NCI-H187 treated with DMSO at 0.1 percent for 48 hours (cell line): ENCODE results near the gene PLCL1.

Experiments
- DNase-seq: peaks from one replicate; lab custom pipeline; 2025; lab: John Stamatoyannopoulos, UW

The PLCL1 gene

DNA sequence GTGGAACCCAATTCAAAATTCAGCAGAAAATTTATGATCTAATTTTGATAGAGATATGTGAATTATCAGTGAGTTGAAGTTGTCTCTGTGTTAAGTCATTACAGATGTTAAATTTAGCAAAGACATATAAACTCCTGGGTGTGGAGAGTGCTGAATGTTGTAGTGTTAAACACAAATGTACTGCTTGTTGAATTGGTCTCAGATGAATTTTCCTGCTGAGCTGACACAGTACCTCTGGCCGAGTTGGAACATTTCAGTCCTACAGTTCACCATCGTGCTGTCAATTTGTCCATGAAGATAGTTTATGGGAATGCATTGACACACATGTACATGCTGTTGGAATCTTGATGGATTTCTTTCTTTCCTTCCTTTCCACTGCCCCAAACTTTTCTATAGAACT is 255.9 kb downstream of the PLCL1 start:
- DNase-seq: no peak

DNA sequence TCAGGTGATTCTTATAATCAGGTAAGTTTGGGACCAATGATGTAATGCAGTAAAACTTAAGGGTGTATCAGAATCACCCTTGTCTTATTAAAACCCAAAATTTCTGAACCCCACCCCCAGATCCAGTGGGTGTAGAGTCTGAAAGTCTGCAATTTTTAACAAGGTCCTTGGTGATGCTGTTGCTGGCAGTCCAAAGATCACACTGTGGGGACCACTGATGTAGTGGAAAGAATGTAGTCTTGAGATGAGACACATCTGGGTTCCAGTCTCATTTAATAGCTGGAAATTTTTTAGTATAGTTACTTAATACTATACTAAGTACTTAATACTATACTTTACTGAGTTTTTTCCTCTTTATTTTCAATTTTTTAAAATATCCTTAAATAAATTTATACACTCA is 258.4 kb downstream of the PLCL1 start:
- DNase-seq: no peak

DNA sequence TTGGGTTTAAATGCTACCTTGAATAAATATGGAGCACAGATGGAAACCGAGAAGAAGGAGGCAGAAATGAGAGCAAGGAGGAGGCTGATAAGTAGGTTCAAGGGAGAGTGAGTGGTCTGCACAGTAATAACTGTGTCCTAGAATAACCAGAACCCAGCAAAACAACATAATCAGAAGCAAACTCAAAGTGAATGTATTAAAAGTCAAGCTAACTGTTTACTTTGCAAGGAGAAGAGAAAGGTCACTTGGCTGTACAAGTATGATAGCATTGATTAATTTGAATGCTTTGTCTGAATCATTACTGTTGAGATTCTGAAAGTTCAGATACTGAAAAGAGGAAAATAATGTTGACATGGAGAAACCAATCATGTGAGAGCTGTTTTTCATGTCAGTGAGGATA is 258.8 kb downstream of the PLCL1 start:
- no peak for DNase-seq

DNA sequence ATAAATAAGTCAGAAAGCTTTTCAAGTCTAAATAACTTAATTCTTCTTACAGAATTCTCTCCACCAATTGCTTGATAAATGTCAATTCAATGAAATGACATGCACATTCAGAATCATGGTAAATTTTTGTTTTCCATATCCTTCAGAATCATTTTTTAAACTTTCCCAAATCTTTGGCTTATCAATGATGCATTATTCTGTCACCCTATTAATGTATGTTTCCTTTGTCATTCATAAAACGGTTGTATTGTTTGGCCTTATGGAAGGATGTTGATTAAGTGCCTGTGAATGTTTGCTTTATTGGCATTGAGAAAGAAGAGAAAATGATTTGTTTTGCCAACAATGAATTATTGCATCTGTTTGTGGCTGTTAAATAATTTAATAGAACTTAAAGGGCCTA is 260.9 kb downstream of the PLCL1 start:
- DNase-seq: no peak

DNA sequence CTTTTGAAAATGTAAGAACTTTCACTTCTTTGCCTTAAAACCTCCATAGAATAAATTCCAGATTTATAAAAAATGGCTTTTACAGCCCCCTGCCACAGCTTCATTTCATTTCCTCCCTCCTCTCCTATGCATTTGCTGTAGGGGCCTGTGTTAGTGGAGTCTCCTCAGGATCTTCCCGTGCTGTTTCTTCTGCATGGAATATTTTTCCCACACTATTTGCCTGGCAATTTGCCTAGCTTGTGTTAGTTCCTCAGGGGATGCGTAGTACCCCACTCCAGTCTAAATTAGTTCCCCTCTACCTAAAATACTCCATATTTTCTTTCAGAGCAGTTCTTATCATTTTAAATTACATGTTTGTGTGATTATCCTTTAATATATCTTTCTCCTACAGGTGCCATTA is 262.2 kb downstream of the PLCL1 start:
- no peak for DNase-seq

GRCh38 chr2:198072655-198073054 is 268.3 kb downstream of the PLCL1 start:
- DNase-seq: no peak

DNA sequence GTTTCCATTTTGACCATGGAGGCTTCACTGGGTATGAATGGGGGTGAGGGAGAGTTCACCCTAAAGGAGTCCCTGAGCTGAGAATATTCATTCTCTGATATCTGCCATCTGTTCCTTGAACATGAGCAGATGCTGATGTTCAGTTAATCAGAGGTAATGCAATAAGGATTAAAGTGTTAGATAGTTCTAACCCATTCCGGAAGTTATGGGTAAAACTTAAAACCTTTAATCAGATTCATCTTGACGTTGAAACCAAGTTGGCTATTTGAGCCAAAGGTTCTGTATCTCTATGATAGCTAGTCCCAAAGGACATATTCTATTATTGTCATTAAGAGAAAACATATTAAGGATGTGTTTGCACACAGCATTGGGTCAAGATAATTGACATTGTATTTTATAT is 268.9 kb downstream of the PLCL1 start:
- no peak for DNase-seq

DNA sequence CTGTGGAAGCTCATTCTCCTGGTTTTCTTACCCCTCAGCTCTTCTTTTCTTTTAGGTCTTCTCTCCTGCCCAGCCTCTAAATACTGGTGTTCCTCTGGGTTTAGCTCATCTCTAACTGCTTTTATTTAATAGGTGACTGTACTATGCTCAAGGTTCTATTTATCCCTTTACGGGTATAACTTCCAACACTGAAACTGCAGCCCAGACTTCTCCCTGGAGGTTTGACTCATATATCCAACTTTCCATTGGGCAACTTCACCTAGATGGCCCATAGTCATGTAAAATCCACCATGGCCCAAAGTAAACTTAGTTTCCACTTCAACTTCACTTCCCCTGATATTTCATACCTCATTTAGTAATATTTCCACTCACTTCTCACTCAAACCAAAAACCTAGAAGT is 273.1 kb downstream of the PLCL1 start:
- DNase-seq: no peak

- DNase-seq: no peak
These were observed 276.7 kb downstream of the PLCL1 start for GRCh38 chr2:198080879-198081765.

GRCh38 chr2:198084156-198084555 is 279.8 kb downstream of the PLCL1 start:
- DNase-seq: no peak

GRCh38 chr2:198096002-198096401 is 291.6 kb downstream of the PLCL1 start:
- DNase-seq: no peak

- no peak for DNase-seq
These were observed 292.6 kb downstream of the PLCL1 start for GRCh38 chr2:198096965-198097364.

DNA sequence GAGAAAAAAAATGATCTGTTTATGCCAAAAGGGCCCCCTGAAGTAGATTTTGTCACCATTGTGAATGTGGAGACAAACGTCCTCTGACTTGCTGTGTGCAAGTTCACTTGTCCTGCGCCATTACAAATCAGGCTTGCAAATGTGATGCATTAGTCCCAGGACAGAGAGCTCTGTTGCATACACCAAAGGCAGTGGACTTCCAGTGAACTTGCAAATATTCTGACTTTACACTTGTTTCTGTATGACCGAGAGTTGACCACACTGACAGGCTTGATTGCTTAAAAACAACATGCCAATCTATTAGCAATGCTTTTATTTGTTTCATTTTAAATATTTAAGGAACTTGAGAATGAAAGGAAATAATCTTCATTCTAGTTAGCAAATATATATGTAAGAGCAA is 293.2 kb downstream of the PLCL1 start:
- no peak for DNase-seq

DNA sequence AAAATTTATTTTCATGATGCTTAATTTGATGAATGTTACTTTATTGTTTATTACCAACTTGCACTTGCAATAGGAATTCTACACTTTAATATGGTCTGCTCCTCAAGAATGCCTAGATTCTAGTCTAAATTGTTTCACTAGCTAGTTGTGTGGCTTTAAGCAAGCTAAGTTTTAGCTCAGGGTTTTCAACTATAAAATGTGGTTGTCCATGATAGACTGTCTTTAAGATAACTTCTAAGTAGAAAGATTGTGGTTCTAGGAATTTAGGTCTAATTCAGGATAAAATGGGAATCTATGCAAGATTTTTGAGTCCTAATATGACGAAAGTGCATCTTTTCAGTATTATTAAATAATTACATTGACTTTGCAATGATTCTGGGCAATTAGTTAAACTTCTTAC is 294.0 kb downstream of the PLCL1 start:
- no peak for DNase-seq

DNA sequence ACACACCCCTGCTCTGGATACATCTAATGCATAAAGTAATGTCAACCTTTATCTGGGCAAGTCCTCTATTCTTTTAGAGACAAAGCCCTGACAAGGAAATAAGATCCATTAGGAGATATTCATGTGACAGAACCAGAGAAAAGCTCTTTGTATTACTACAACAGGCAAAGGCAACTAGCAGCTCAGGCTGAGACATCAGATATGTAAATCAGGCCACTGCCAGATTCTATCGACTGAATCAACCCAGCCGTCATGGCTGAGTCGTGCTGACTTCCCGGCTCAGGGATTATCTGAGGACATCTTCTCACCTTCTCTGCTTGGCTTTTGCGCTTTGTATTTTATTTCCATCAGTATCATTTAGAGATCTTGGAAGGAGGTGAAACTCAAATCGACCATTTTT is 294.5 kb downstream of the PLCL1 start:
- DNase-seq: no peak

DNA sequence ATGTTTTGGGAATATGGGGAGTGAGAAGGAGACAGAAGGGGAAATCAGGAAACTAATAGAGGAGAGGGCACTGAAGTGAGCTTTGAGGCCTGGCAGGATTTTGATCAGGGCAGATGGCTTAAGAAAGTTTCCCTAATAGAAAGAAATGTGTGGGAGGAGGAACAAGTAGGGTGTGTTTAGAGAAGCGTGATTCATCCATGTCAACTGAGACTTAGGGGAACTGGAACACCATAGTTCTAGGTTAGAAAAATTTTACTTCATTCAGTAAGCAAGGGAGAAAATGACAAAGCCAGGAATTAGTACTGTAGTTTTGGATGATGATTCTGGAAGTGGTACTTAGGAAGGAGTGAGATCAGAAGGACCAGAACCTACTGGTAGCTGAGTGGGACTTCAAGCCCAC is 296.0 kb downstream of the PLCL1 start:
- DNase-seq: no peak

- no peak for DNase-seq
These were observed 297.3 kb downstream of the PLCL1 start for GRCh38 chr2:198101688-198102087.

DNA sequence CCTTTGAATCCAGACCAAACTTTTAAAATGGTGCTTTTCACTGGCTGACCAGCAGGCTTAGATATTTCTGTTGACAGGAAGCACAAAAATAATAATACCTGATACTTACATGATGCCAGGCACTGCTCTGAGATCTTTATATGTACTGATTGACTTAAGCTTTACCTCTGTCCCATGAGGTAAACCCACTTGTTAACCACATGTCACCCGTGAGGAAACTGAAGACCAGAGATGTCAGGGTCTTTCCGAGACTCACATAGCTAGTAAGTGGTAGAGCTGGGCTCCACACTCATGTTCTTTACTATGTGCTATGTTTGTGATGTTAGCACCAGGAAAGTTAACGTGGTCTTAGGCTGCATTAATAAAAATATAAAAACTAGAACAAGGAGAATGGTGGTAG is 297.7 kb downstream of the PLCL1 start:
- DNase-seq: no peak

GRCh38 chr2:198102856-198103255 is 298.5 kb downstream of the PLCL1 start:
- no peak for DNase-seq

GRCh38 chr2:198106621-198107385 is 302.4 kb downstream of the PLCL1 start:
- no peak for DNase-seq

GRCh38 chr2:198113316-198113715 is 308.9 kb downstream of the PLCL1 start:
- DNase-seq: no peak

- DNase-seq: no peak
These were observed 309.7 kb downstream of the PLCL1 start for GRCh38 chr2:198114064-198114463.

- DNase-seq: no peak
These were observed 310.8 kb downstream of the PLCL1 start for GRCh38 chr2:198115201-198115600.
